Measurements from ENCODE around the gene HOXD3. TPM values are rescaled to one million over a fixed set of nuclear protein-coding genes. Genes with fewer than 3 reads are reported as not detected.

Gene HOXD3
- polyA plus RNA-seq, 1 donor: 3.9 TPM

- H3K9me3 ChIP-seq (ENCODE audit: control insufficient read depth, low read depth, low read length): peaks cover 15% of the 10 kb centered on the region
- peaks cover 100% of the 10 kb centered on the region for H3K27me3 ChIP-seq (ENCODE audit: control insufficient read depth, insufficient read depth, low read length)
- DNase-seq: no peak
- no CpG with 5 or more reads among the region's 44 CpGs for WGBS (ENCODE audit: insufficient coverage, low lambda C conversion rate)
- no peak overlapping the region for H3K4me3 ChIP-seq (ENCODE audit: low read length)
- H3K36me3 ChIP-seq (ENCODE audit: control insufficient read depth, insufficient read depth, low read length): no peaks in the 10 kb centered on the region
- H3K27ac ChIP-seq (ENCODE audit: low read length): peak overlapping the region; percentile 38
- peaks cover 8% of the 10 kb centered on the region for H3K4me1 ChIP-seq (ENCODE audit: control insufficient read depth, insufficient read depth, low read length)
These were observed 2.6 kb downstream of the HOXD3 start for GRCh38 chr2:176159663-176160250.

GRCh38 chr2:176160251-176160985 lies 3.3 kb downstream of the HOXD3 start:
- whole genome bisulfite sequencing (ENCODE audit: insufficient coverage, low lambda C conversion rate): 47% methylated on average over 10 of the region's 50 CpGs
- Histone ChIP-seq H3K36me3 (ENCODE audit: control insufficient read depth, insufficient read depth, low read length) (no peaks in the 10 kb centered on the region), H3K9me3 (ENCODE audit: control insufficient read depth, low read depth, low read length) (peaks cover 20% of the 10 kb centered on the region), H3K27ac (ENCODE audit: low read length) (peak overlapping the region; percentile 38), H3K4me3 (ENCODE audit: low read length) (peak overlapping the region; percentile 13), H3K27me3 (ENCODE audit: control insufficient read depth, insufficient read depth, low read length) (peaks cover 100% of the 10 kb centered on the region), H3K4me1 (ENCODE audit: control insufficient read depth, insufficient read depth, low read length) (peaks cover 10% of the 10 kb centered on the region)
- no peak for DNase-seq

- no peak for DNase-seq
- Histone ChIP-seq H3K4me3 (ENCODE audit: low read length) (peak overlapping the region; percentile 4), H3K36me3 (ENCODE audit: control insufficient read depth, insufficient read depth, low read length) (no peaks in the 10 kb centered on the region), H3K9me3 (ENCODE audit: control insufficient read depth, low read depth, low read length) (peaks cover 20% of the 10 kb centered on the region), H3K4me1 (ENCODE audit: control insufficient read depth, insufficient read depth, low read length) (peaks cover 10% of the 10 kb centered on the region), H3K27ac (ENCODE audit: low read length) (peak overlapping the region; percentile 40), H3K27me3 (ENCODE audit: control insufficient read depth, insufficient read depth, low read length) (peaks cover 100% of the 10 kb centered on the region)
- WGBS (ENCODE audit: insufficient coverage, low lambda C conversion rate): no CpG with 5 or more reads among the region's 22 CpGs
These were observed 4.1 kb downstream of the HOXD3 start for GRCh38 chr2:176160986-176161824.

- Histone ChIP-seq H3K4me3 (ENCODE audit: low read length) (no peak overlapping the region), H3K36me3 (ENCODE audit: control insufficient read depth, insufficient read depth, low read length) (no peaks in the 10 kb centered on the region), H3K9me3 (ENCODE audit: control insufficient read depth, low read depth, low read length) (peaks cover 20% of the 10 kb centered on the region), H3K4me1 (ENCODE audit: control insufficient read depth, insufficient read depth, low read length) (peaks cover 10% of the 10 kb centered on the region), H3K27me3 (ENCODE audit: control insufficient read depth, insufficient read depth, low read length) (peaks cover 98% of the 10 kb centered on the region), H3K27ac (ENCODE audit: low read length) (peak overlapping the region; percentile 40)
- no peak for DNase-seq
- no CpG with 5 or more reads among the region's 22 CpGs for WGBS (ENCODE audit: insufficient coverage, low lambda C conversion rate)
These were observed 4.9 kb downstream of the HOXD3 start for GRCh38 chr2:176161825-176162626.

- Histone ChIP-seq H3K9me3 (ENCODE audit: control insufficient read depth, low read depth, low read length) (peaks cover 20% of the 10 kb centered on the region), H3K27ac (ENCODE audit: low read length) (peak overlapping the region; percentile 39), H3K36me3 (ENCODE audit: control insufficient read depth, insufficient read depth, low read length) (no peaks in the 10 kb centered on the region), H3K27me3 (ENCODE audit: control insufficient read depth, insufficient read depth, low read length) (peaks cover 97% of the 10 kb centered on the region), H3K4me1 (ENCODE audit: control insufficient read depth, insufficient read depth, low read length) (peaks cover 10% of the 10 kb centered on the region), H3K4me3 (ENCODE audit: low read length) (peak overlapping the region; percentile 16)
- DNase-seq: peak in 1 of 2 donors; percentile 58
- no CpG with 5 or more reads among the region's 29 CpGs for WGBS (ENCODE audit: insufficient coverage, low lambda C conversion rate)
These were observed 6.0 kb downstream of the HOXD3 start for GRCh38 chr2:176162911-176163671.

- H3K27ac ChIP-seq (ENCODE audit: low read length): peak overlapping the region; percentile 39
- no peak overlapping the region for H3K4me3 ChIP-seq (ENCODE audit: low read length)
- peaks cover 10% of the 10 kb centered on the region for H3K4me1 ChIP-seq (ENCODE audit: control insufficient read depth, insufficient read depth, low read length)
- H3K9me3 ChIP-seq (ENCODE audit: control insufficient read depth, low read depth, low read length): peaks cover 20% of the 10 kb centered on the region
- WGBS (ENCODE audit: insufficient coverage, low lambda C conversion rate): 0% methylated on average over 1 of the region's 12 CpGs
- no peak for DNase-seq
- no peaks in the 10 kb centered on the region for H3K36me3 ChIP-seq (ENCODE audit: control insufficient read depth, insufficient read depth, low read length)
- peaks cover 92% of the 10 kb centered on the region for H3K27me3 ChIP-seq (ENCODE audit: control insufficient read depth, insufficient read depth, low read length)
These were observed 6.6 kb downstream of the HOXD3 start for GRCh38 chr2:176163672-176164056.

GRCh38 chr2:176164201-176164600 lies 7.1 kb downstream of the HOXD3 start:
- Histone ChIP-seq H3K4me3 (ENCODE audit: low read length) (no peak overlapping the region), H3K36me3 (ENCODE audit: control insufficient read depth, insufficient read depth, low read length) (no peaks in the 10 kb centered on the region), H3K9me3 (ENCODE audit: control insufficient read depth, low read depth, low read length) (peaks cover 20% of the 10 kb centered on the region), H3K4me1 (ENCODE audit: control insufficient read depth, insufficient read depth, low read length) (peaks cover 10% of the 10 kb centered on the region), H3K27me3 (ENCODE audit: control insufficient read depth, insufficient read depth, low read length) (peaks cover 92% of the 10 kb centered on the region), H3K27ac (ENCODE audit: low read length) (no peak overlapping the region)
- DNase-seq: no peak
- no CpG with 5 or more reads among the region's 13 CpGs for WGBS (ENCODE audit: insufficient coverage, low lambda C conversion rate)

- H3K4me3 ChIP-seq (ENCODE audit: low read length): peak overlapping the region; percentile 25
- no peak for DNase-seq
- H3K9me3 ChIP-seq (ENCODE audit: control insufficient read depth, low read depth, low read length): peaks cover 16% of the 10 kb centered on the region
- peaks cover 92% of the 10 kb centered on the region for H3K27me3 ChIP-seq (ENCODE audit: control insufficient read depth, insufficient read depth, low read length)
- no peaks in the 10 kb centered on the region for H3K36me3 ChIP-seq (ENCODE audit: control insufficient read depth, insufficient read depth, low read length)
- peaks cover 10% of the 10 kb centered on the region for H3K4me1 ChIP-seq (ENCODE audit: control insufficient read depth, insufficient read depth, low read length)
- no CpG with 5 or more reads among the region's 52 CpGs for WGBS (ENCODE audit: insufficient coverage, low lambda C conversion rate)
- H3K27ac ChIP-seq (ENCODE audit: low read length): peak overlapping the region; percentile 14
These were observed 7.7 kb downstream of the HOXD3 start for GRCh38 chr2:176164611-176165369.

All from large intestine (tissue), 3 donors.